Tibial artery (tissue), 4 donors: ENCODE data around the gene FARP1.

ENCODE experiments used
- DNase-seq, 2 donors: peaks; one replicate each; pipeline ENCODE4 v3.0.0-alpha.2; 2019
- H3K27ac ChIP-seq, 2 donors: fragments of 200-600 bp; sonication (generic) in 1 of 2; 1 replicate in 1 of 2; 2 replicates in 1 of 2; pipeline ENCODE4 v1.5.1; 2018 to 2019; ENCODE audit warnings: mild to moderate bottlenecking in 1 of 2
- H3K27me3 ChIP-seq, 2 donors: fragments of 200-600 bp; sonication (generic) in 1 of 2; one replicate each; pipeline versions ENCODE4 v1.5.1 to v1.6.0; 2016 to 2019
- H3K36me3 ChIP-seq, 3 donors: fragments of 200-600 bp; sonication (generic) in 2 of 3; one replicate each; pipeline ENCODE4 v1.5.1; 2016 to 2019; ENCODE audit warnings: mild to moderate bottlenecking in 2 of 3
- H3K4me1 ChIP-seq, 4 donors: fragments of 200-600 bp; sonication (generic) in 2 of 4; 1 replicate in 3 of 4; 2 replicates in 1 of 4; pipeline ENCODE4 v1.5.1; 2016 to 2019
- H3K4me3 ChIP-seq, 2 donors: fragments of 200-600 bp; sonication (generic) in 1 of 2; 1 replicate in 1 of 2; 2 replicates in 1 of 2; pipeline ENCODE4 v1.5.1; 2018 to 2019; ENCODE audit warnings: mild to moderate bottlenecking in 2 of 2
- H3K9me3 ChIP-seq, 3 donors: fragments of 200-600 bp; sonication (generic) in 1 of 3; one replicate each; pipeline ENCODE4 v1.5.1; 2016 to 2019
- CTCF ChIP-seq, 2 experiments: fragments of 200-600 bp in 1 of 2; fragments of 450-650 bp in 1 of 2; IDR thresholded peaks; one replicate each; pipeline ENCODE4 v1.5.1; 2017 to 2019; ENCODE audit warnings: antibody characterized with exemption in 2 of 2, mild to moderate bottlenecking in 1 of 2, moderate library complexity in 1 of 2
- intact Hi-C: fragments of 100-400 bp; cut with DNase I; formaldehyde crosslinking; loops from one replicate; pipeline ENCODE4 v1.15.0; 2023; ENCODE audit warnings: low total_unique reads

The FARP1 gene

GRCh38 chr13:98478189-98479129, 335.6 kb downstream of the FARP1 start:
- intact Hi-C loops, result no loop called here
- DNase-seq, result no peak
- TF ChIP-seq CTCF (IDR thresholded peaks at IDR 0.05), result no peak
- H3K4me1 ChIP-seq, result peaks cover 0 to 37% (median 22%) of the 10 kb centered on the region in 4 donors
- no peaks in the 10 kb centered on the region for H3K9me3 ChIP-seq
- no peak overlapping the region for H3K27ac ChIP-seq
- peaks cover 0 to 23% (median 16%) of the 10 kb centered on the region in 3 donors for H3K36me3 ChIP-seq
- no peaks in the 10 kb centered on the region for H3K27me3 ChIP-seq
- no peak overlapping the region for H3K4me3 ChIP-seq

- no peaks in the 10 kb centered on the region for H3K9me3 ChIP-seq
- H3K27me3 ChIP-seq, result no peaks in the 10 kb centered on the region
- peaks cover 0 to 12% (median 6%) of the 10 kb centered on the region in 3 donors for H3K36me3 ChIP-seq
- DNase-seq, result no peak
- no peak overlapping the region for H3K4me3 ChIP-seq
- TF ChIP-seq CTCF (IDR thresholded peaks at IDR 0.05), result no peak
- intact Hi-C loops, result no loop called here
- H3K4me1 ChIP-seq, result peaks cover 0 to 46% (median 33%) of the 10 kb centered on the region in 4 donors
- H3K27ac ChIP-seq, result no peak overlapping the region
These were observed 336.7 kb downstream of the FARP1 start for GRCh38 chr13:98479496-98480003.

- no peaks in the 10 kb centered on the region for H3K27me3 ChIP-seq
- peaks cover 0 to 6% (median 0%) of the 10 kb centered on the region in 3 donors for H3K36me3 ChIP-seq
- H3K27ac ChIP-seq, result no peak overlapping the region
- DNase-seq, result no peak
- peaks cover 0 to 55% (median 45%) of the 10 kb centered on the region in 4 donors for H3K4me1 ChIP-seq
- no peak overlapping the region for H3K4me3 ChIP-seq
- intact Hi-C loops, result no loop called here
- no peak for TF ChIP-seq CTCF (IDR thresholded peaks at IDR 0.05)
- no peaks in the 10 kb centered on the region for H3K9me3 ChIP-seq
These were observed 338.3 kb downstream of the FARP1 start for GRCh38 chr13:98480915-98481877.

- peak; percentile 64 to 95 for DNase-seq
- Histone ChIP-seq H3K36me3 (peaks cover 0 to 6% (median 0%) of the 10 kb centered on the region in 3 donors), H3K27ac (peak overlapping the region; percentile 76 to 83), H3K4me1 (peaks cover 0 to 56% (median 43%) of the 10 kb centered on the region in 4 donors), H3K4me3 (peak overlapping the region in 1 of 2 donors; percentile 4), H3K9me3 (no peaks in the 10 kb centered on the region), H3K27me3 (no peaks in the 10 kb centered on the region)
- TF ChIP-seq CTCF (IDR thresholded peaks at IDR 0.05), result no peak
- intact Hi-C loops, result no loop called here
These were observed 339.9 kb downstream of the FARP1 start for GRCh38 chr13:98482476-98483444.
